Measurements from ENCODE around the gene CYTH1. TPM values are rescaled to one million over a fixed set of nuclear protein-coding genes. Genes with fewer than 3 reads are reported as not detected.

The CYTH1 gene
- total RNA-seq, 1 experiment from 2014 or later = 20.0 TPM

GRCh38 chr17:78653382-78653781, 128.7 kb downstream of the CYTH1 start:
- Mint-ChIP-seq H3K27me3 (ENCODE audit: low read depth) (no peaks in the 10 kb centered on the region), H3K9me3 (peaks cover 3% of the 10 kb centered on the region; the same call in 1 of the 2 replicates), H3K27ac (no peak overlapping the region), H3K4me3 (no peak overlapping the region), H3K4me1 (no peaks in the 10 kb centered on the region), H3K36me3 (no peaks in the 10 kb centered on the region)
- ChIA-PET POLR2A (interaction anchor here (1.0 kb wide), 1 partner anchor 27 kb away, joined by 3 read pairs; no protein-coding TSS in a partner anchor), CTCF (interaction anchor here (0.8 to 2.2 kb wide), 4 partner anchors 9 to 156 kb away, joined by 3 to 6 read pairs (median 3); no protein-coding TSS in a partner anchor)
- ATAC-seq (no peak), DNase-seq (ENCODE audit: low spot score) (no peak)
- no peak for TF ChIP-seq NR3C1 (CRISPR knock-in tag; conservative IDR thresholded peaks at IDR 0.05; ENCODE audit: low read depth)
- TF ChIP-seq, protein P1, sequence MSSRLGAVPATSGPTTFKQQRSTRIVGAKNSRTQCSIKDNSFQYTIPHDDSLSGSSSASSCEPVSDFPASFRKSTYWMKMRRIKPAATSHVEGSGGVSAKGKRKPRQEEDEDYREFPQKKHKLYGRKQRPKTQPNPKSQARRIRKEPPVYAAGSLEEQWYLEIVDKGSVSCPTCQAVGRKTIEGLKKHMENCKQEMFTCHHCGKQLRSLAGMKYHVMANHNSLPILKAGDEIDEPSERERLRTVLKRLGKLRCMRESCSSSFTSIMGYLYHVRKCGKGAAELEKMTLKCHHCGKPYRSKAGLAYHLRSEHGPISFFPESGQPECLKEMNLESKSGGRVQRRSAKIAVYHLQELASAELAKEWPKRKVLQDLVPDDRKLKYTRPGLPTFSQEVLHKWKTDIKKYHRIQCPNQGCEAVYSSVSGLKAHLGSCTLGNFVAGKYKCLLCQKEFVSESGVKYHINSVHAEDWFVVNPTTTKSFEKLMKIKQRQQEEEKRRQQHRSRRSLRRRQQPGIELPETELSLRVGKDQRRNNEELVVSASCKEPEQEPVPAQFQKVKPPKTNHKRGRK (CRISPR knock-in tag; IDR thresholded peaks at IDR 0.05; ENCODE audit: borderline replicate concordance) = no peak
- TF ChIP-seq SOX15 (CRISPR knock-in tag; IDR thresholded peaks at IDR 0.05) = no peak
- TF ChIP-seq NFE2L1 (CRISPR knock-in tag; IDR thresholded peaks at IDR 0.05) = no peak

- Mint-ChIP-seq H3K9me3 (peaks cover 3% of the 10 kb centered on the region; the same call in 1 of the 2 replicates), H3K4me1 (no peaks in the 10 kb centered on the region), H3K27ac (no peak overlapping the region), H3K4me3 (no peak overlapping the region), H3K36me3 (no peaks in the 10 kb centered on the region), H3K27me3 (ENCODE audit: low read depth) (no peaks in the 10 kb centered on the region)
- TF ChIP-seq, protein P2, sequence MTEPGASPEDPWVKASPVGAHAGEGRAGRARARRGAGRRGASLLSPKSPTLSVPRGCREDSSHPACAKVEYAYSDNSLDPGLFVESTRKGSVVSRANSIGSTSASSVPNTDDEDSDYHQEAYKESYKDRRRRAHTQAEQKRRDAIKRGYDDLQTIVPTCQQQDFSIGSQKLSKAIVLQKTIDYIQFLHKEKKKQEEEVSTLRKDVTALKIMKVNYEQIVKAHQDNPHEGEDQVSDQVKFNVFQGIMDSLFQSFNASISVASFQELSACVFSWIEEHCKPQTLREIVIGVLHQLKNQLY (CRISPR knock-in tag; IDR thresholded peaks at IDR 0.05) = no peak
- ATAC-seq = no peak
- ChIA-PET POLR2A (interaction anchor here (1.0 kb wide), 1 partner anchor 27 kb away, joined by 3 read pairs; no protein-coding TSS in a partner anchor), CTCF (interaction anchor here (0.8 to 2.2 kb wide), 4 partner anchors 9 to 156 kb away, joined by 3 to 6 read pairs (median 3); no protein-coding TSS in a partner anchor)
- DNase-seq (ENCODE audit: low spot score) = no peak
These were observed 129.2 kb downstream of the CYTH1 start for GRCh38 chr17:78652913-78653312.

- no peak for ATAC-seq
- no peak overlapping the region for H3K4me3 Mint-ChIP-seq
- ChIA-PET POLR2A (no interaction called here), CTCF (interaction anchor here (2.2 kb wide), 1 partner anchor 155 kb away, joined by 6 read pairs; no protein-coding TSS in a partner anchor)
- no peaks in the 10 kb centered on the region for H3K27me3 Mint-ChIP-seq (ENCODE audit: low read depth)
- no peaks in the 10 kb centered on the region for H3K36me3 Mint-ChIP-seq
- H3K27ac Mint-ChIP-seq = no peak overlapping the region
- H3K9me3 Mint-ChIP-seq = peaks cover 3% of the 10 kb centered on the region; the same call in 1 of the 2 replicates
- TF ChIP-seq ZNF317 (CRISPR knock-in tag; IDR thresholded peaks at IDR 0.05; ENCODE audit: borderline replicate concordance, low read depth) = no peak
- TF ChIP-seq KAT7 (CRISPR knock-in tag; IDR thresholded peaks at IDR 0.05; ENCODE audit: borderline replicate concordance) = no peak
- TF ChIP-seq NFATC4 (CRISPR knock-in tag; IDR thresholded peaks at IDR 0.05) = no peak
- no peak for TF ChIP-seq ZNF138 (CRISPR knock-in tag; conservative IDR thresholded peaks at IDR 0.05)
- TF ChIP-seq, protein P3, sequence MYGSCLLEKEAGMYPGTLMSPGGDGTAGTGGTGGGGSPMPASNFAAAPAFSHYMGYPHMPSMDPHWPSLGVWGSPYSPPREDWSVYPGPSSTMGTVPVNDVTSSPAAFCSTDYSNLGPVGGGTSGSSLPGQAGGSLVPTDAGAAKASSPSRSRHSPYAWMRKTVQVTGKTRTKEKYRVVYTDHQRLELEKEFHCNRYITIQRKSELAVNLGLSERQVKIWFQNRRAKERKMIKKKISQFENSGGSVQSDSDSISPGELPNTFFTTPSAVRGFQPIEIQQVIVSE (CRISPR knock-in tag; IDR thresholded peaks at IDR 0.05; ENCODE audit: borderline replicate concordance) = no peak
- TF ChIP-seq NR1H2 (CRISPR knock-in tag; IDR thresholded peaks at IDR 0.05) = no peak
- TF ChIP-seq SMAD4 (CRISPR knock-in tag; IDR thresholded peaks at IDR 0.05) = no peak
- no peak for TF ChIP-seq NFE2L1 (CRISPR knock-in tag; IDR thresholded peaks at IDR 0.05)
- no peak for TF ChIP-seq SOX15 (CRISPR knock-in tag; IDR thresholded peaks at IDR 0.05)
- no peak for TF ChIP-seq ELF4 (CRISPR knock-in tag; IDR thresholded peaks at IDR 0.05; ENCODE audit: low read depth)
- no peak for TF ChIP-seq TEAD4 (CRISPR knock-in tag; IDR thresholded peaks at IDR 0.05)
- DNase-seq (ENCODE audit: low spot score) = no peak
- H3K4me1 Mint-ChIP-seq = no peaks in the 10 kb centered on the region
These were observed 130.0 kb downstream of the CYTH1 start for GRCh38 chr17:78652024-78652423.

DNA sequence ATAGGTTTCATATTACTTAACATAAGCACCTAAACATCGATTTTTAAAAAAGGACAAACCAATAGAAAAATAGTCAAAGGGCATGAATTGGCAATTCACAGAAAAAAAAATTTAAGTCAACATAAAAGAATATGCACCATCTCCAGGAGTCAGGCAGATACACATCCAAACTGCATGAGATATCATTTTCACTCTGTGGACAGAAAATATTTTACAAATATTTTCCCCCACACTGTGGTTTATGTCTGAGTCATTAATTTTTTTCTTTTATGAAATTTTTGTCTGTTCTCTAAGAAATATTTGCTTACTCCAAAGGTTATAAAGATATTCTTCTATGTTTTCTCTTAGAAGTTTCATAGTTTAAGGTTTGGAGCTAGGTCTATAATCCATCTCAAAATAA, 130.5 kb downstream of the CYTH1 start:
- no peaks in the 10 kb centered on the region for H3K36me3 Mint-ChIP-seq
- POLR2A ChIA-PET = no interaction called here
- DNase-seq (ENCODE audit: low spot score) (no peak), ATAC-seq (no peak)
- no peaks in the 10 kb centered on the region for H3K4me1 Mint-ChIP-seq
- H3K9me3 Mint-ChIP-seq = peaks cover 3% of the 10 kb centered on the region; the same call in 1 of the 2 replicates
- H3K27ac Mint-ChIP-seq = no peak overlapping the region
- CTCF ChIA-PET = no interaction called here
- no peaks in the 10 kb centered on the region for H3K27me3 Mint-ChIP-seq (ENCODE audit: low read depth)
- TF ChIP-seq NFATC4 (CRISPR knock-in tag; IDR thresholded peaks at IDR 0.05) = no peak
- TF ChIP-seq, protein P4, sequence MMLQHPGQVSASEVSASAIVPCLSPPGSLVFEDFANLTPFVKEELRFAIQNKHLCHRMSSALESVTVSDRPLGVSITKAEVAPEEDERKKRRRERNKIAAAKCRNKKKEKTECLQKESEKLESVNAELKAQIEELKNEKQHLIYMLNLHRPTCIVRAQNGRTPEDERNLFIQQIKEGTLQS (CRISPR knock-in tag; conservative IDR thresholded peaks at IDR 0.05) = no peak
- no peak for TF ChIP-seq NFE2L1 (CRISPR knock-in tag; IDR thresholded peaks at IDR 0.05)
- no peak for TF ChIP-seq NR1H2 (CRISPR knock-in tag; IDR thresholded peaks at IDR 0.05)
- TF ChIP-seq EMX1 (CRISPR knock-in tag; IDR thresholded peaks at IDR 0.05) = no peak
- TF ChIP-seq RORB (CRISPR knock-in tag; IDR thresholded peaks at IDR 0.05) = no peak
- TF ChIP-seq PRRX2 (CRISPR knock-in tag; IDR thresholded peaks at IDR 0.05) = no peak
- TF ChIP-seq, protein P5, sequence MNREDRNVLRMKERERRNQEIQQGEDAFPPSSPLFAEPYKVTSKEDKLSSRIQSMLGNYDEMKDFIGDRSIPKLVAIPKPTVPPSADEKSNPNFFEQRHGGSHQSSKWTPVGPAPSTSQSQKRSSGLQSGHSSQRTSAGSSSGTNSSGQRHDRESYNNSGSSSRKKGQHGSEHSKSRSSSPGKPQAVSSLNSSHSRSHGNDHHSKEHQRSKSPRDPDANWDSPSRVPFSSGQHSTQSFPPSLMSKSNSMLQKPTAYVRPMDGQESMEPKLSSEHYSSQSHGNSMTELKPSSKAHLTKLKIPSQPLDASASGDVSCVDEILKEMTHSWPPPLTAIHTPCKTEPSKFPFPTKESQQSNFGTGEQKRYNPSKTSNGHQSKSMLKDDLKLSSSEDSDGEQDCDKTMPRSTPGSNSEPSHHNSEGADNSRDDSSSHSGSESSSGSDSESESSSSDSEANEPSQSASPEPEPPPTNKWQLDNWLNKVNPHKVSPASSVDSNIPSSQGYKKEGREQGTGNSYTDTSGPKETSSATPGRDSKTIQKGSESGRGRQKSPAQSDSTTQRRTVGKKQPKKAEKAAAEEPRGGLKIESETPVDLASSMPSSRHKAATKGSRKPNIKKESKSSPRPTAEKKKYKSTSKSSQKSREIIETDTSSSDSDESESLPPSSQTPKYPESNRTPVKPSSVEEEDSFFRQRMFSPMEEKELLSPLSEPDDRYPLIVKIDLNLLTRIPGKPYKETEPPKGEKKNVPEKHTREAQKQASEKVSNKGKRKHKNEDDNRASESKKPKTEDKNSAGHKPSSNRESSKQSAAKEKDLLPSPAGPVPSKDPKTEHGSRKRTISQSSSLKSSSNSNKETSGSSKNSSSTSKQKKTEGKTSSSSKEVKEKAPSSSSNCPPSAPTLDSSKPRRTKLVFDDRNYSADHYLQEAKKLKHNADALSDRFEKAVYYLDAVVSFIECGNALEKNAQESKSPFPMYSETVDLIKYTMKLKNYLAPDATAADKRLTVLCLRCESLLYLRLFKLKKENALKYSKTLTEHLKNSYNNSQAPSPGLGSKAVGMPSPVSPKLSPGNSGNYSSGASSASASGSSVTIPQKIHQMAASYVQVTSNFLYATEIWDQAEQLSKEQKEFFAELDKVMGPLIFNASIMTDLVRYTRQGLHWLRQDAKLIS (CRISPR knock-in tag; IDR thresholded peaks at IDR 0.05; ENCODE audit: borderline replicate concordance) = no peak
- no peak overlapping the region for H3K4me3 Mint-ChIP-seq

Data from WTC11 (cell line).